Upper lobe of left lung (tissue), 4 donors: ENCODE measurements around the gene HSD11B2.

Experiments
- POLR2A ChIP-seq, 4 donors: fragments of 450-650 bp; IDR thresholded peaks; one replicate each; pipeline ENCODE4 v1.5.1; 2016 to 2017; ENCODE audit warnings: antibody characterized with exemption in 4 of 4, mild to moderate bottlenecking in 2 of 4
- TF ChIP-seq, protein P1 (sequence below), 6 experiments: fragments of 450-650 bp in 4 of 6; fragments of 200-600 bp in 2 of 6; sonication (generic) in 2 of 6; IDR thresholded peaks; one replicate each; pipeline ENCODE4 v1.5.1; 2016 to 2019; ENCODE audit warnings: antibody characterized with exemption in 6 of 6

DNA sequence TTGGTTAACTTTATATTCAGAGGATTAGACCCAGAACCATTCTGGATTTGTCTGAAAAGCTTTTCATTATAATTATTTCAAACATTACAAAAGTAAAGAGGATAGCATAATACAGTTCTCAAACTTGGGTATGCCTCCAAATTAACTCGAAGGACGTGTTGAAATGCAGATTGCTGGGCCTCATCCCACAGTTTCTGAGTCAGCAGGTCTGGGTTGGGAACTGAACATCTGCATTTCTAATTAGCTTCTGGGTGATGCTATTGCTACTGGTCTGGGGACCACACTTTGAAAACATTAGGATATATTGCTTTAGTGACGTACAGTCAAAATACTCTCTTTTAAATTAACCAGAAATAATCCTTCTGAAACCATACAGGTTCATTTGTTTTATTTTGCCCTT is 47.6 kb upstream of the HSD11B2 start:
- TF ChIP-seq, protein P1, sequence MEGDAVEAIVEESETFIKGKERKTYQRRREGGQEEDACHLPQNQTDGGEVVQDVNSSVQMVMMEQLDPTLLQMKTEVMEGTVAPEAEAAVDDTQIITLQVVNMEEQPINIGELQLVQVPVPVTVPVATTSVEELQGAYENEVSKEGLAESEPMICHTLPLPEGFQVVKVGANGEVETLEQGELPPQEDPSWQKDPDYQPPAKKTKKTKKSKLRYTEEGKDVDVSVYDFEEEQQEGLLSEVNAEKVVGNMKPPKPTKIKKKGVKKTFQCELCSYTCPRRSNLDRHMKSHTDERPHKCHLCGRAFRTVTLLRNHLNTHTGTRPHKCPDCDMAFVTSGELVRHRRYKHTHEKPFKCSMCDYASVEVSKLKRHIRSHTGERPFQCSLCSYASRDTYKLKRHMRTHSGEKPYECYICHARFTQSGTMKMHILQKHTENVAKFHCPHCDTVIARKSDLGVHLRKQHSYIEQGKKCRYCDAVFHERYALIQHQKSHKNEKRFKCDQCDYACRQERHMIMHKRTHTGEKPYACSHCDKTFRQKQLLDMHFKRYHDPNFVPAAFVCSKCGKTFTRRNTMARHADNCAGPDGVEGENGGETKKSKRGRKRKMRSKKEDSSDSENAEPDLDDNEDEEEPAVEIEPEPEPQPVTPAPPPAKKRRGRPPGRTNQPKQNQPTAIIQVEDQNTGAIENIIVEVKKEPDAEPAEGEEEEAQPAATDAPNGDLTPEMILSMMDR (IDR thresholded peaks at IDR 0.05): no peak
- TF ChIP-seq POLR2A (IDR thresholded peaks at IDR 0.05): no peak
